GM23248 (cell line): ENCODE results near the gene CCDC51. TPM values are rescaled to one million over a fixed set of nuclear protein-coding genes. Genes with fewer than 3 reads are reported as not detected.
A peak's percentile ranks its signal among the peaks of the same experiment; 100 is the strongest.

Experiments
- DNase-seq: peaks from one replicate; pipeline ENCODE4 v3.0.0-alpha.2; 2015
- H2AFZ ChIP-seq: fragments of 200-600 bp; sonication (generic); 2 replicates; pipeline ENCODE4 v1.6.1; 2016; ENCODE audit warnings: antibody characterized with exemption
- H3F3A ChIP-seq: fragments of 200-600 bp; sonication (generic); 2 replicates; pipeline ENCODE4 v1.6.1; 2016; ENCODE audit warnings: mild to moderate bottlenecking, antibody characterized with exemption, mixed run types; ENCODE audit not compliant: insufficient read depth
- H3K27ac ChIP-seq: fragments of 200-600 bp; sonication (generic); 2 replicates; pipeline ENCODE4 v1.5.1; 2016; ENCODE audit warnings: mild to moderate bottlenecking
- H3K27me3 ChIP-seq: fragments of 200-600 bp; sonication (generic); replicated peaks from 2 replicates; pipeline ENCODE4 v1.6.1; 2016; ENCODE audit warnings: mild to moderate bottlenecking; ENCODE audit not compliant: insufficient read depth
- H3K36me3 ChIP-seq: fragments of 200-600 bp; sonication (generic); 2 replicates; pipeline ENCODE4 v1.6.1; 2016; ENCODE audit warnings: low read depth, mild to moderate bottlenecking
- H3K4me1 ChIP-seq: fragments of 200-600 bp; sonication (generic); 2 replicates; pipeline ENCODE4 v1.6.1; 2016; ENCODE audit warnings: mild to moderate bottlenecking; ENCODE audit not compliant: insufficient read depth
- H3K4me2 ChIP-seq: fragments of 200-600 bp; sonication (generic); one replicate; pipeline ENCODE4 v1.6.1; 2016; ENCODE audit warnings: mild to moderate bottlenecking; ENCODE audit not compliant: unreplicated experiment
- H3K4me3 ChIP-seq: fragments of 200-600 bp; sonication (generic); 2 replicates; pipeline ENCODE4 v1.5.1; 2016; ENCODE audit warnings: mild to moderate bottlenecking
- H3K79me2 ChIP-seq: fragments of 200-600 bp; sonication (generic); 2 replicates; pipeline ENCODE4 v1.6.1; 2016; ENCODE audit warnings: mild to moderate bottlenecking; ENCODE audit not compliant: insufficient read depth
- H3K9ac ChIP-seq: fragments of 200-600 bp; sonication (generic); 2 replicates; pipeline ENCODE4 v1.6.1; 2016; ENCODE audit warnings: mild to moderate bottlenecking
- H3K9me2 ChIP-seq: fragments of 200-600 bp; sonication (generic); 2 replicates; pipeline ENCODE4 v1.6.1; 2016; ENCODE audit warnings: mixed run types, mild to moderate bottlenecking, moderate library complexity; ENCODE audit not compliant: insufficient read depth
- H3K9me3 ChIP-seq: fragments of 200-600 bp; sonication (generic); one replicate; pipeline ENCODE4 v1.6.1; 2017; ENCODE audit warnings: low read depth
- H4K20me1 ChIP-seq: fragments of 200-600 bp; sonication (generic); 2 replicates; pipeline ENCODE4 v1.6.0; 2016; ENCODE audit not compliant: insufficient read depth
- EZH2 ChIP-seq: fragments of 200-600 bp; sonication (generic); IDR thresholded peaks from 2 replicates; pipeline ENCODE4 v1.6.1; 2018; ENCODE audit warnings: antibody characterized with exemption, mild to moderate bottlenecking; ENCODE audit not compliant: insufficient read depth, poor library complexity, severe bottlenecking
- EZH2phosphoT487 ChIP-seq: fragments of 200-600 bp; sonication (generic); IDR thresholded peaks from 2 replicates; pipeline ENCODE4 v1.6.1; 2018; ENCODE audit warnings: antibody characterized with exemption, moderate library complexity, mild to moderate bottlenecking, low read depth; ENCODE audit not compliant: insufficient read depth
- WGBS, 2 experiments: methylation state at CpG; one replicate each; pipeline ENCODE4 v1.1.6; 2015 to 2017; ENCODE audit warnings: low lambda C conversion rate in 2 of 2, low coverage in 1 of 2; ENCODE audit errors: missing lambda C conversion rate in 2 of 2; 5-methylcytosine and 5-hydroxymethylcytosine counted together
- in situ Hi-C: fragments of 300-500 bp; cut with MboI; formaldehyde crosslinking; loops from 2 replicates; pipeline ENCODE4 v1.15.0; 2020
- polyA plus RNA-seq: library from polyadenylated mRNA; unstranded; fragments of >200 nt; fragmentation: Nextera tagmentation; extraction: Ambion mirVana; gene quantifications from 2 replicates; pipeline ENCODE4 v1.2.1, GENCODE V29; 2016
- total RNA-seq: library from RNA; depleted of rRNA; stranded (reverse); fragments of >200 nt; shearing (Covaris generic); gene quantifications from 2 replicates; pipeline ENCODE4 v1.2.3, GENCODE V29; 2014

The CCDC51 gene
- total and polyA plus RNA-seq, 2 experiments from 2014 or later = 10.1 to 14.0 TPM

DNA sequence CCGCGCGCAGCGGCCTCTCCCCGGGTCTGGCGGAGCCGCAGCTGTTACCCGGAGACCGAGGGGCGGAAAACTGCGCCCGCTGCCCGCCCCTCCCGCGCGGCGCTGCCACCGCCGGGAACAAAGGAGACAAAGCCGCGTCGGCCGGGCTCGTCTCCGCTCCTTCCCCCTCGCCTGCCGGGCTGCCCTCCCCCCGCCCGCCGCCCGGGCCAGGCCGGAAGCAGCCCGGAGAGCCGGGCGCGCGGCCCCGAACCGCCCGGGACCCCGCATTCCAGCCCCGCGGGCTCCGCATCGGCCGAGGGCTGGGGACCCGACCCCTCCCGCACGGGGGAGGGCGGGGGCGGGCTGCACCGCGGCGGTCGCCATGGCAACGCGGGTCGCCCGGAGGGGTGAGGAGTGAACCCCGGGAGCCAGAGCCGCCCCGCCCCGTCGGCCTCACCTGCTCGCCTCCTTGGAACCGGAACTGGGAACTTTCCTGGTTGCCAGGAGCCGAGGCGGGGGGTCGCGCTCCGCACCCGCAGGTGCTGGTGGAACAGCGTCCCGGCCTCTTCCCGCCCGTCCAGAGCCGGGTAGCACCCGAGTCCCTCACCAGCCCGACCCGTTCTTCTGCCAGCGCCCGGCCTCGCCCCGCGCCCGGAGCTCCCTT lies 10.5 kb downstream of the CCDC51 start:
- H3K9me2 ChIP-seq = no peaks in the 10 kb centered on the region
- in situ Hi-C loops = no loop called here
- peak overlapping the region; percentile 79 for H3K9ac ChIP-seq
- no peak for TF ChIP-seq EZH2phosphoT487
- TF ChIP-seq EZH2 = no peak
- H3K79me2 ChIP-seq = no peaks in the 10 kb centered on the region
- H3K27me3 ChIP-seq = no peaks in the 10 kb centered on the region
- H3K27ac ChIP-seq = no peak overlapping the region
- H2AFZ ChIP-seq = peak overlapping the region; percentile 82
- no peaks in the 10 kb centered on the region for H3K9me3 ChIP-seq
- no peaks in the 10 kb centered on the region for H3K36me3 ChIP-seq
- H3K4me3 ChIP-seq = peak overlapping the region; percentile 81
- peak; percentile 64 for DNase-seq
- 0 out of 2 replicates have a peak, but pooled peaks cover 6% of the 10 kb centered on the region for H3F3A ChIP-seq
- peaks cover 18% of the 10 kb centered on the region for H3K4me1 ChIP-seq
- no peaks in the 10 kb centered on the region for H4K20me1 ChIP-seq
- H3K4me2 ChIP-seq = peak overlapping the region; percentile 69
- 1% methylated on average over 14 to 48 of the region's 86 CpGs for WGBS, 2 experiments

DNA sequence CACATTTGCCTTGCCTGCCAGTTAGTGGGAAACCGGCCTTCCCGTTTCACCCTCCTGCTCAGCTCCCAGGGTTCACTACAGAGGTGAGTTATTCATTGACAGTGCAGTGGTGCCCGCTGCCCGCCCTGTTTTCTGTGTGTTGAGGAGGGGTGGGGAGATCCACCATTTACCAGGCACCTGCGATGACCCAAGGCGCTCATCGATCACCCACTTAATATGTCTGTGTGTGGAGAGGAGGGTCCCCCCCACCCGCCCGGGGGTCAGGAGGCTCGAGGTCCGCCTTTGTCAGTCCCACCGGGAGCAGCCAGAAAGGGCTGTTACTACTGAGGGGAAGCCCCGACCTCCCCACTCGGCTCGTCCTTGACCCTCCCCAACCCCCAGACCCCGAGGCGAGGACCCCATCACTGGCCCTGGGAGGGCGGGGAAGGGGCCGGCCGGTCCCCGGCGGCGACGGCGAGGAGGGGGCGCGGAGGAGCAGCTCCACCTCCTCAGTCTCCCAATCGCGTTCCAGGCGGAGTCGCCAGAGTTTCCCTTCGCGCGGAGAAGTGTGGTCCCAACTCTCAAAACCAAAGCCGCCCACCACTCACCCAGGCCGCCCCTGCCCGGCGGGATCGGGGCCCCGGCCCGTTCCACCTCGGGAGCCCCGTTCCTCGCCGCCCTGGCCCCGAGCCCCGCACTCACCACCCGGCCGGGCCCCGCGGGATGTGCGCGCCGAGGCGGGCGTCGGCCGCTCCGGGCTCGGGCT lies 11.2 kb downstream of the CCDC51 start:
- Histone ChIP-seq H3F3A (0 out of 2 replicates have a peak, but pooled peaks cover 6% of the 10 kb centered on the region), H3K27me3 (no peaks in the 10 kb centered on the region), H3K4me2 (peak overlapping the region; percentile 69), H3K27ac (no peak overlapping the region), H3K4me3 (peak overlapping the region; percentile 81), H3K4me1 (peaks cover 11% of the 10 kb centered on the region), H3K36me3 (no peaks in the 10 kb centered on the region), H4K20me1 (no peaks in the 10 kb centered on the region), H3K9me2 (no peaks in the 10 kb centered on the region), H2AFZ (peak overlapping the region; percentile 82), H3K9me3 (no peaks in the 10 kb centered on the region), H3K79me2 (no peaks in the 10 kb centered on the region), H3K9ac (peak overlapping the region; percentile 79)
- no peak for TF ChIP-seq EZH2
- no peak for TF ChIP-seq EZH2phosphoT487
- 3 to 4% methylated on average over 13 to 28 of the region's 60 CpGs for WGBS, 2 experiments
- in situ Hi-C loops = no loop called here
- DNase-seq = peak; percentile 54

DNA sequence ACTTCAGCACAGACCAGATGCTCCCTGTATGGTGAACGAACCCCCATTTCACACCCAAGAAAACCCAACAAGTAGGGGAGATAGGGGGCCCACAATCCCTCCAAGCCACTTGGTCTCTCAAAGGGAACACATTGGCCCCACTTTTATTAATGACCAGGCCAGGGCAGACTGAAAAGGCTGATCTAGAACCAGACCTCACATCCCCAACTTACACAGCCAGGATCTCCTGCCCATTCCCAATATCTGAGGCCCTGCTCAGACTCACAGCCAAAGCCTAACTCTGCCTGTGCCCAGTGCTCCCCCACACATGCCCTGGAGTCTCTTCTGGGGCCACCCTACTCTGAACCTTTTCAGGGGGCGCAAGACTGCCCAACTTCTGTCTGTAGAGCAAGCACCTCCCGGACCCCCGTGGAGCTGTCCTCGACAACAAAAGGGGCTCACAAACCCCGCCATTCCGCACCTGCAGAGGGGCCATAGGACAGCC lies 11.8 kb downstream of the CCDC51 start:
- H3K4me1 ChIP-seq = peaks cover 5% of the 10 kb centered on the region
- H3F3A ChIP-seq = 0 out of 2 replicates have a peak, but pooled peaks cover 6% of the 10 kb centered on the region
- no peaks in the 10 kb centered on the region for H4K20me1 ChIP-seq
- H3K27ac ChIP-seq = no peak overlapping the region
- in situ Hi-C loops = no loop called here
- no peaks in the 10 kb centered on the region for H3K27me3 ChIP-seq
- no peaks in the 10 kb centered on the region for H3K9me2 ChIP-seq
- H3K9me3 ChIP-seq = no peaks in the 10 kb centered on the region
- TF ChIP-seq EZH2phosphoT487 = no peak
- peak overlapping the region; percentile 42 for H3K4me2 ChIP-seq
- H3K36me3 ChIP-seq = no peaks in the 10 kb centered on the region
- 36 to 38% methylated on average over 7 of the region's 7 CpGs for WGBS, 2 experiments
- H2AFZ ChIP-seq = no peak overlapping the region
- no peaks in the 10 kb centered on the region for H3K79me2 ChIP-seq
- no peak overlapping the region for H3K9ac ChIP-seq
- no peak for DNase-seq
- H3K4me3 ChIP-seq = peak overlapping the region; percentile 81; the same call in 1 of the 2 replicates

DNA sequence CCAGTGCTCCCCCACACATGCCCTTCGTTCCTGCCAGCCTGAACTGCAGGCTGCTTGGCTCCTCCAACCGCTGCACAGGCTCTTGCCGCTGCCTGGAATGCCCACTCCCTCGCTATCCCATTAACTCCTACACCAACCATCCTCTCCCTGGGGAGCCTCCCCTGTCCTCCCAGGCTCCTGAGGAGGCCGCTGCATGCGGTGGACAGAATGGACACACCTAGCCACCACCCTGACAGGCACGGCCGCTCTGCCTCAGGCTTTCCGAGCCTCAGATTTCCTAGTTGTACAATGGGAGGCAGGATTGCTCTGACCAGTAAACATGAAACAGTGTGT lies 12.3 kb downstream of the CCDC51 start:
- Histone ChIP-seq H3K9me2 (no peaks in the 10 kb centered on the region), H3K9ac (no peak overlapping the region), H3K4me3 (no peak overlapping the region), H3K27ac (no peak overlapping the region), H3K36me3 (no peaks in the 10 kb centered on the region), H3K4me2 (no peak overlapping the region), H3F3A (0 out of 2 replicates have a peak, but pooled peaks cover 4% of the 10 kb centered on the region), H3K9me3 (no peaks in the 10 kb centered on the region), H3K79me2 (no peaks in the 10 kb centered on the region), H4K20me1 (no peaks in the 10 kb centered on the region), H3K27me3 (no peaks in the 10 kb centered on the region), H2AFZ (no peak overlapping the region), H3K4me1 (peaks cover 3% of the 10 kb centered on the region; the same call in 1 of the 2 replicates)
- in situ Hi-C loops = no loop called here
- DNase-seq = no peak
- TF ChIP-seq EZH2 = no peak
- no peak for TF ChIP-seq EZH2phosphoT487
- WGBS, 2 experiments = 44 to 56% methylated on average over 9 of the region's 9 CpGs
